Measurements from ENCODE around the gene ARMC2.

DNA sequence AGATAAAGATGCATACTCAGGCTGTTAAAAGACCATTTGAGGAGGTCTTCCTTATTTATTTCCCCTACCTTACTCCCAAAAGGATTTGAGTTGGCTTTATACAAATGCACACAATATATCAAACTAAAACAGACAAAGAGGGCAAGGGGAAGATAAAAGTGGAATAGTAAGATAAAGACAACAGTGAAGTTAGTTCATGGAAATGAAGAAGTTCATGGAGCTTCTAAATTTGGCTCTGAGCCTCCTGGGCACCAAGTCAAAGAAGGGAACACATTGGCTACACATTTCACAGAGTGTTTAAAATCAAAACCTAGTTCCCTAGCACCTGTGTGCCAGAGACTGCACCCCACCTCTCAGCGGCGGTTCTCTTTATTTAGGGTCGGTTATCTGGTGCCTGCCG is 25.8 kb upstream of the ARMC2 start:
- TF ChIP-seq, protein P1, sequence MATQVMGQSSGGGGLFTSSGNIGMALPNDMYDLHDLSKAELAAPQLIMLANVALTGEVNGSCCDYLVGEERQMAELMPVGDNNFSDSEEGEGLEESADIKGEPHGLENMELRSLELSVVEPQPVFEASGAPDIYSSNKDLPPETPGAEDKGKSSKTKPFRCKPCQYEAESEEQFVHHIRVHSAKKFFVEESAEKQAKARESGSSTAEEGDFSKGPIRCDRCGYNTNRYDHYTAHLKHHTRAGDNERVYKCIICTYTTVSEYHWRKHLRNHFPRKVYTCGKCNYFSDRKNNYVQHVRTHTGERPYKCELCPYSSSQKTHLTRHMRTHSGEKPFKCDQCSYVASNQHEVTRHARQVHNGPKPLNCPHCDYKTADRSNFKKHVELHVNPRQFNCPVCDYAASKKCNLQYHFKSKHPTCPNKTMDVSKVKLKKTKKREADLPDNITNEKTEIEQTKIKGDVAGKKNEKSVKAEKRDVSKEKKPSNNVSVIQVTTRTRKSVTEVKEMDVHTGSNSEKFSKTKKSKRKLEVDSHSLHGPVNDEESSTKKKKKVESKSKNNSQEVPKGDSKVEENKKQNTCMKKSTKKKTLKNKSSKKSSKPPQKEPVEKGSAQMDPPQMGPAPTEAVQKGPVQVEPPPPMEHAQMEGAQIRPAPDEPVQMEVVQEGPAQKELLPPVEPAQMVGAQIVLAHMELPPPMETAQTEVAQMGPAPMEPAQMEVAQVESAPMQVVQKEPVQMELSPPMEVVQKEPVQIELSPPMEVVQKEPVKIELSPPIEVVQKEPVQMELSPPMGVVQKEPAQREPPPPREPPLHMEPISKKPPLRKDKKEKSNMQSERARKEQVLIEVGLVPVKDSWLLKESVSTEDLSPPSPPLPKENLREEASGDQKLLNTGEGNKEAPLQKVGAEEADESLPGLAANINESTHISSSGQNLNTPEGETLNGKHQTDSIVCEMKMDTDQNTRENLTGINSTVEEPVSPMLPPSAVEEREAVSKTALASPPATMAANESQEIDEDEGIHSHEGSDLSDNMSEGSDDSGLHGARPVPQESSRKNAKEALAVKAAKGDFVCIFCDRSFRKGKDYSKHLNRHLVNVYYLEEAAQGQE (IDR thresholded peaks at IDR 0.05; ENCODE audit: insufficient read depth in 1 of 2, low read depth in 2 of 2, low read length in 2 of 2), result no peak
- TF ChIP-seq SIN3A (IDR thresholded peaks at IDR 0.05; ENCODE audit: borderline replicate concordance, insufficient read depth, low read length) (no peak), POLR2AphosphoS5 (IDR thresholded peaks at IDR 0.05; ENCODE audit: low read depth, low read length) (no peak), TAF1 (IDR thresholded peaks at IDR 0.05; ENCODE audit: borderline replicate concordance, insufficient read depth, low read length) (no peak), FOXP2 (optimal IDR thresholded peaks at IDR 0.05; ENCODE audit: borderline replicate concordance, extremely low read depth, extremely low read length, insufficient read depth) (no peak)
